HG03025 (cell line): ENCODE measurements around the gene BDH1.
"Not testable (repeated sequence)": the region's sequence is repeated elsewhere in the genome, so short reads cannot be mapped to it uniquely, and the experiment has no call there.

ENCODE experiments used
- ATAC-seq: cut with Tn5 transposase; IDR thresholded peaks from one replicate; pipeline ENCODE4 v1.9.1; 2021; ENCODE audit warnings: mild to moderate bottlenecking, moderate library complexity; ENCODE audit not compliant: unreplicated experiment, low FRiP score

The BDH1 gene

GRCh38 chr3:197555281-197556261, at the start of gene BDH1:
Gene BDH1 (minus strand): TSS chr3:197555968. CDS start chr3:197546443, 9,525 bp downstream.
- ATAC-seq, result peak; percentile 30

- ATAC-seq, result no peak
These were observed 47.7 kb upstream of the BDH1 start for GRCh38 chr3:197603317-197603933.

- ATAC-seq, result not testable (repeated sequence)
These were observed 46.6 kb upstream of the BDH1 start for GRCh38 chr3:197602351-197602750.

GRCh38 chr3:197601566-197601840, 45.7 kb upstream of the BDH1 start:
- not testable (repeated sequence) for ATAC-seq

GRCh38 chr3:197600796-197601565, 45.2 kb upstream of the BDH1 start:
- no peak for ATAC-seq

- peak; percentile 77 for ATAC-seq
These were observed 43.5 kb upstream of the BDH1 start for GRCh38 chr3:197599089-197599765.

GRCh38 chr3:197598404-197598980, 42.7 kb upstream of the BDH1 start:
- ATAC-seq, result no peak

- ATAC-seq, result no peak
These were observed 41.6 kb upstream of the BDH1 start for GRCh38 chr3:197597335-197597734.

- ATAC-seq, result no peak
These were observed 39.9 kb upstream of the BDH1 start for GRCh38 chr3:197595470-197596185.

GRCh38 chr3:197593046-197593380, 37.2 kb upstream of the BDH1 start:
- no peak for ATAC-seq

- ATAC-seq, result no peak
These were observed 36.7 kb upstream of the BDH1 start for GRCh38 chr3:197592361-197593045.

GRCh38 chr3:197591816-197592215, 36.0 kb upstream of the BDH1 start:
- no peak for ATAC-seq

- no peak for ATAC-seq
These were observed 34.7 kb upstream of the BDH1 start for GRCh38 chr3:197590313-197590962.

- ATAC-seq, result no peak
These were observed 33.8 kb upstream of the BDH1 start for GRCh38 chr3:197589545-197589944.

- not testable (repeated sequence) for ATAC-seq
These were observed 31.0 kb upstream of the BDH1 start for GRCh38 chr3:197586768-197587167.

GRCh38 chr3:197586181-197586580, 30.4 kb upstream of the BDH1 start:
- no peak for ATAC-seq

- ATAC-seq, result no peak
These were observed 29.0 kb upstream of the BDH1 start for GRCh38 chr3:197584733-197585132.

GRCh38 chr3:197583371-197583770, 27.6 kb upstream of the BDH1 start:
- no peak for ATAC-seq

GRCh38 chr3:197580253-197580691, 24.5 kb upstream of the BDH1 start:
- no peak for ATAC-seq
